HEK293T (cell line): Measurements from ENCODE around the gene UMAD1.

ENCODE experiments used
- ARNT ChIP-seq: fragments of 450-650 bp; IDR thresholded peaks from 2 replicates; pipeline ENCODE4 v1.6.1; 2017; ENCODE audit warnings: mild to moderate bottlenecking
- BHLHE40 ChIP-seq: fragments of 450-650 bp; IDR thresholded peaks from 2 replicates; pipeline ENCODE4 v1.6.1; 2016; ENCODE audit warnings: mild to moderate bottlenecking, moderate library complexity, borderline replicate concordance
- SP1 ChIP-seq: fragments of 450-650 bp; IDR thresholded peaks from 2 replicates; pipeline ENCODE4 v1.6.1; 2017
- TARDBP ChIP-seq: fragments of 450-650 bp; IDR thresholded peaks from 2 replicates; pipeline ENCODE4 v1.6.1; 2016

DNA sequence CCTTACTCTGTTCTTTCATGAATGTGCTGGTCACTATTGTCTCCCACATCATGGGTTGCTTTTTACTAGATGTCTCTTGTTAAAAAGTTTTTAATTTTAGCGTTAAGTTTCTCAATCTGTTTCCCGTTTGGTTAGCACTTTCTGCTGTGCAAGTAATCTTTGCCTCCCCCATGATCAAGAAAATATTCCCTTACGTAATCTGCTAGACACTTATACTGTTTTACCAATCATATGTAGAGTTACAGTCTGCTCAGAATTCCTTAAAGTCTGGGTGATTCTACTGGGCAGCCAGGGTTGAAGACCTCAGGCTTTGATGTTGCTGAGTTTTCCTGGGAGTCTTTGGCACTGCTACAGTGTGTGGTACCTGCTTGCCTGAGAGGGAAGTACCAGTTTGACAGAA, 116.0 kb downstream of the UMAD1 start:
- no peak for TF ChIP-seq SP1
- TF ChIP-seq ARNT = no peak
- no peak for TF ChIP-seq BHLHE40
- TF ChIP-seq TARDBP = no peak
